Measurements from ENCODE around the gene SIRPG. TPM values are rescaled to one million over a fixed set of nuclear protein-coding genes. Genes with fewer than 3 reads are reported as not detected.

SIRPG gene
- total and polyA plus RNA-seq, 10 of the 15 experiments (the other 5 are each of a cell fraction or from before 2014, with no cell fraction given): 1.1 to 13.0 (median 4.1) TPM

DNA sequence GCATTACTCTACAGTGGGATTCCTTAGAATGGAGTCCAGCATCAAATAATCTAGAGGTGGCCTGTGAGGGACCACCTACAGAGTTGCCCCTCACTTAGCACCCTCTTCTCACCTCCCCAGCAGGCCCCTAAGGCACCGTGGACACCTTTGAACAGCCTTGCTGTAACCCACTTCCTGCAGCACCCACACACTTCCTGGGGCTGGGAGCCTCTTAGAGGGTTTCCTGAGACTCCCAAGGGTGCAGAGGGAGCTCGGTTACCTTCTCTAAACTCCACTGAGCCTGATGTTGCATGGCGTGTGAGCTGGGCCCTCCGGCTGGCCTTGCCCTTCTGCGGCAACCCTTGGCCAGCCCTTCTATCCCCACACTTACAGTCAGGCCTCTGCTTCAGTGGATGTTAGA lies 7.3 kb upstream of the SIRPG start (continued):
- TF ChIP-seq GATAD2B (conservative IDR thresholded peaks at IDR 0.05; ENCODE audit: low read depth) (no peak; the same call in 1 of the 2 replicates), NFYA (IDR thresholded peaks at IDR 0.05; ENCODE audit: borderline replicate concordance, low read depth, low read length) (no peak), EZH2 (IDR thresholded peaks at IDR 0.05; ENCODE audit: borderline replicate concordance, control insufficient read depth, low read depth, low read length) (no peak), SUPT20H (IDR thresholded peaks at IDR 0.05; ENCODE audit: borderline replicate concordance, control insufficient read depth, low read depth, low read length) (no peak), IRF4 (IDR thresholded peaks at IDR 0.05; ENCODE audit: low read depth, low read length) (no peak), SPI1 (IDR thresholded peaks at IDR 0.05; ENCODE audit: borderline replicate concordance, insufficient read depth, low read depth, low read length) (no peak), SMAD5 (IDR thresholded peaks at IDR 0.05; ENCODE audit: low read depth) (no peak), KAT2A (conservative IDR thresholded peaks at IDR 0.05; ENCODE audit: control insufficient read depth, low read depth, low read length) (no peak), HCFC1 (IDR thresholded peaks at IDR 0.05; ENCODE audit: low read length) (no peak), BRCA1 (IDR thresholded peaks at IDR 0.05; ENCODE audit: low read depth, low read length) (no peak), MEF2B (IDR thresholded peaks at IDR 0.05; ENCODE audit: partially characterized antibody, poor library complexity, severe bottlenecking) (peak; percentile 82), SREBF2 (IDR thresholded peaks at IDR 0.05; ENCODE audit: low read length) (no peak)
- TF ChIP-seq, protein P1, sequence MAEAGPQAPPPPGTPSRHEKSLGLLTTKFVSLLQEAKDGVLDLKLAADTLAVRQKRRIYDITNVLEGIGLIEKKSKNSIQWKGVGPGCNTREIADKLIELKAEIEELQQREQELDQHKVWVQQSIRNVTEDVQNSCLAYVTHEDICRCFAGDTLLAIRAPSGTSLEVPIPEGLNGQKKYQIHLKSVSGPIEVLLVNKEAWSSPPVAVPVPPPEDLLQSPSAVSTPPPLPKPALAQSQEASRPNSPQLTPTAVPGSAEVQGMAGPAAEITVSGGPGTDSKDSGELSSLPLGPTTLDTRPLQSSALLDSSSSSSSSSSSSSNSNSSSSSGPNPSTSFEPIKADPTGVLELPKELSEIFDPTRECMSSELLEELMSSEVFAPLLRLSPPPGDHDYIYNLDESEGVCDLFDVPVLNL (IDR thresholded peaks at IDR 0.05; ENCODE audit: low read depth, low read length): no peak
- TF ChIP-seq, protein P2, sequence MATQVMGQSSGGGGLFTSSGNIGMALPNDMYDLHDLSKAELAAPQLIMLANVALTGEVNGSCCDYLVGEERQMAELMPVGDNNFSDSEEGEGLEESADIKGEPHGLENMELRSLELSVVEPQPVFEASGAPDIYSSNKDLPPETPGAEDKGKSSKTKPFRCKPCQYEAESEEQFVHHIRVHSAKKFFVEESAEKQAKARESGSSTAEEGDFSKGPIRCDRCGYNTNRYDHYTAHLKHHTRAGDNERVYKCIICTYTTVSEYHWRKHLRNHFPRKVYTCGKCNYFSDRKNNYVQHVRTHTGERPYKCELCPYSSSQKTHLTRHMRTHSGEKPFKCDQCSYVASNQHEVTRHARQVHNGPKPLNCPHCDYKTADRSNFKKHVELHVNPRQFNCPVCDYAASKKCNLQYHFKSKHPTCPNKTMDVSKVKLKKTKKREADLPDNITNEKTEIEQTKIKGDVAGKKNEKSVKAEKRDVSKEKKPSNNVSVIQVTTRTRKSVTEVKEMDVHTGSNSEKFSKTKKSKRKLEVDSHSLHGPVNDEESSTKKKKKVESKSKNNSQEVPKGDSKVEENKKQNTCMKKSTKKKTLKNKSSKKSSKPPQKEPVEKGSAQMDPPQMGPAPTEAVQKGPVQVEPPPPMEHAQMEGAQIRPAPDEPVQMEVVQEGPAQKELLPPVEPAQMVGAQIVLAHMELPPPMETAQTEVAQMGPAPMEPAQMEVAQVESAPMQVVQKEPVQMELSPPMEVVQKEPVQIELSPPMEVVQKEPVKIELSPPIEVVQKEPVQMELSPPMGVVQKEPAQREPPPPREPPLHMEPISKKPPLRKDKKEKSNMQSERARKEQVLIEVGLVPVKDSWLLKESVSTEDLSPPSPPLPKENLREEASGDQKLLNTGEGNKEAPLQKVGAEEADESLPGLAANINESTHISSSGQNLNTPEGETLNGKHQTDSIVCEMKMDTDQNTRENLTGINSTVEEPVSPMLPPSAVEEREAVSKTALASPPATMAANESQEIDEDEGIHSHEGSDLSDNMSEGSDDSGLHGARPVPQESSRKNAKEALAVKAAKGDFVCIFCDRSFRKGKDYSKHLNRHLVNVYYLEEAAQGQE (IDR thresholded peaks at IDR 0.05; ENCODE audit: low read depth, low read length): no peak
- TF ChIP-seq, protein P3, sequence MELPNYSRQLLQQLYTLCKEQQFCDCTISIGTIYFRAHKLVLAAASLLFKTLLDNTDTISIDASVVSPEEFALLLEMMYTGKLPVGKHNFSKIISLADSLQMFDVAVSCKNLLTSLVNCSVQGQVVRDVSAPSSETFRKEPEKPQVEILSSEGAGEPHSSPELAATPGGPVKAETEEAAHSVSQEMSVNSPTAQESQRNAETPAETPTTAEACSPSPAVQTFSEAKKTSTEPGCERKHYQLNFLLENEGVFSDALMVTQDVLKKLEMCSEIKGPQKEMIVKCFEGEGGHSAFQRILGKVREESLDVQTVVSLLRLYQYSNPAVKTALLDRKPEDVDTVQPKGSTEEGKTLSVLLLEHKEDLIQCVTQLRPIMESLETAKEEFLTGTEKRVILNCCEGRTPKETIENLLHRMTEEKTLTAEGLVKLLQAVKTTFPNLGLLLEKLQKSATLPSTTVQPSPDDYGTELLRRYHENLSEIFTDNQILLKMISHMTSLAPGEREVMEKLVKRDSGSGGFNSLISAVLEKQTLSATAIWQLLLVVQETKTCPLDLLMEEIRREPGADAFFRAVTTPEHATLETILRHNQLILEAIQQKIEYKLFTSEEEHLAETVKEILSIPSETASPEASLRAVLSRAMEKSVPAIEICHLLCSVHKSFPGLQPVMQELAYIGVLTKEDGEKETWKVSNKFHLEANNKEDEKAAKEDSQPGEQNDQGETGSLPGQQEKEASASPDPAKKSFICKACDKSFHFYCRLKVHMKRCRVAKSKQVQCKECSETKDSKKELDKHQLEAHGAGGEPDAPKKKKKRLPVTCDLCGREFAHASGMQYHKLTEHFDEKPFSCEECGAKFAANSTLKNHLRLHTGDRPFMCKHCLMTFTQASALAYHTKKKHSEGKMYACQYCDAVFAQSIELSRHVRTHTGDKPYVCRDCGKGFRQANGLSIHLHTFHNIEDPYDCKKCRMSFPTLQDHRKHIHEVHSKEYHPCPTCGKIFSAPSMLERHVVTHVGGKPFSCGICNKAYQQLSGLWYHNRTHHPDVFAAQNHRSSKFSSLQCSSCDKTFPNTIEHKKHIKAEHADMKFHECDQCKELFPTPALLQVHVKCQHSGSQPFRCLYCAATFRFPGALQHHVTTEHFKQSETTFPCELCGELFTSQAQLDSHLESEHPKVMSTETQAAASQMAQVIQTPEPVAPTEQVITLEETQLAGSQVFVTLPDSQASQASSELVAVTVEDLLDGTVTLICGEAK (IDR thresholded peaks at IDR 0.05; ENCODE audit: borderline replicate concordance): no peak
- TF ChIP-seq, protein P4, sequence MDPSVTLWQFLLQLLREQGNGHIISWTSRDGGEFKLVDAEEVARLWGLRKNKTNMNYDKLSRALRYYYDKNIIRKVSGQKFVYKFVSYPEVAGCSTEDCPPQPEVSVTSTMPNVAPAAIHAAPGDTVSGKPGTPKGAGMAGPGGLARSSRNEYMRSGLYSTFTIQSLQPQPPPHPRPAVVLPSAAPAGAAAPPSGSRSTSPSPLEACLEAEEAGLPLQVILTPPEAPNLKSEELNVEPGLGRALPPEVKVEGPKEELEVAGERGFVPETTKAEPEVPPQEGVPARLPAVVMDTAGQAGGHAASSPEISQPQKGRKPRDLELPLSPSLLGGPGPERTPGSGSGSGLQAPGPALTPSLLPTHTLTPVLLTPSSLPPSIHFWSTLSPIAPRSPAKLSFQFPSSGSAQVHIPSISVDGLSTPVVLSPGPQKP (IDR thresholded peaks at IDR 0.05; ENCODE audit: low read depth, low read length): no peak

Measured in GM12878 (cell line).